Prostate gland (tissue), 2 donors: ENCODE results near the gene SLC5A6.

Experiments
- POLR2AphosphoS5 ChIP-seq: sonication (generic); formaldehyde crosslinking; IDR thresholded peaks from one replicate; pipeline ENCODE4 v1.6.1; 2017; ENCODE audit warnings: antibody characterized with exemption
- TF ChIP-seq, protein P1 (sequence below), 4 experiments: fragments of 200-600 bp in 2 of 4; fragments of 450-650 bp in 2 of 4; sonication (generic) in 2 of 4; IDR thresholded peaks; 1 replicate in 3 of 4; 2 replicates in 1 of 4; pipeline ENCODE4 v1.5.1; 2016 to 2019; ENCODE audit warnings: antibody characterized with exemption in 4 of 4, mild to moderate bottlenecking in 2 of 4, moderate library complexity in 2 of 4

DNA sequence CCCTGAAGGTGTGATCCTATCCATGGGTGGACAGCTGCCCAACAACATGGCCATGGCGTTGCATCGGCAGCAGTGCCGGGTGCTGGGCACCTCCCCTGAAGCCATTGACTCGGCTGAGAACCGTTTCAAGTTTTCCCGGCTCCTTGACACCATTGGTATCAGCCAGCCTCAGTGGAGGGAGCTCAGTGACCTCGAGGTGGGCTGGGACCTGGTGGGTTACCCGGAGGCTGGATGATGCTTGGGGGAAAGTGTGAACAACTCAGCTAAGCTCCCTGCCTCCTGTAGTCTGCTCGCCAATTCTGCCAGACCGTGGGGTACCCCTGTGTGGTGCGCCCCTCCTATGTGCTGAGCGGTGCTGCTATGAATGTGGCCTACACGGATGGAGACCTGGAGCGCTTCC, 21.3 kb upstream of the SLC5A6 start:
- TF ChIP-seq, protein P1, sequence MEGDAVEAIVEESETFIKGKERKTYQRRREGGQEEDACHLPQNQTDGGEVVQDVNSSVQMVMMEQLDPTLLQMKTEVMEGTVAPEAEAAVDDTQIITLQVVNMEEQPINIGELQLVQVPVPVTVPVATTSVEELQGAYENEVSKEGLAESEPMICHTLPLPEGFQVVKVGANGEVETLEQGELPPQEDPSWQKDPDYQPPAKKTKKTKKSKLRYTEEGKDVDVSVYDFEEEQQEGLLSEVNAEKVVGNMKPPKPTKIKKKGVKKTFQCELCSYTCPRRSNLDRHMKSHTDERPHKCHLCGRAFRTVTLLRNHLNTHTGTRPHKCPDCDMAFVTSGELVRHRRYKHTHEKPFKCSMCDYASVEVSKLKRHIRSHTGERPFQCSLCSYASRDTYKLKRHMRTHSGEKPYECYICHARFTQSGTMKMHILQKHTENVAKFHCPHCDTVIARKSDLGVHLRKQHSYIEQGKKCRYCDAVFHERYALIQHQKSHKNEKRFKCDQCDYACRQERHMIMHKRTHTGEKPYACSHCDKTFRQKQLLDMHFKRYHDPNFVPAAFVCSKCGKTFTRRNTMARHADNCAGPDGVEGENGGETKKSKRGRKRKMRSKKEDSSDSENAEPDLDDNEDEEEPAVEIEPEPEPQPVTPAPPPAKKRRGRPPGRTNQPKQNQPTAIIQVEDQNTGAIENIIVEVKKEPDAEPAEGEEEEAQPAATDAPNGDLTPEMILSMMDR (IDR thresholded peaks at IDR 0.05): no peak
- TF ChIP-seq POLR2AphosphoS5: no peak
